Forelimb muscle (tissue), 1 donor: ENCODE data around the gene CSF1R. TPM values are rescaled to one million over a fixed set of nuclear protein-coding genes. Genes with fewer than 3 reads are reported as not detected.

Source experiments
- DNase-seq: peaks from one replicate; pipeline ENCODE4 v3.0.0-alpha.2; 2013; ENCODE audit warnings: low read depth
- polyA plus RNA-seq: library from polyadenylated mRNA; unstranded; fragments of 120-200 nt; gene quantifications from one replicate; pipeline ENCODE4 v1.2.1, GENCODE V29; 2013; ENCODE audit not compliant: insufficient read length

The CSF1R gene
- polyA plus RNA-seq = 22.9 TPM

GRCh38 chr5:150085950-150086715, at the start of gene CSF1R:
CSF1R (minus strand) TSS chr5:150086554; CDS start chr5:150086427, 127 bp downstream.
- no peak for DNase-seq

DNA sequence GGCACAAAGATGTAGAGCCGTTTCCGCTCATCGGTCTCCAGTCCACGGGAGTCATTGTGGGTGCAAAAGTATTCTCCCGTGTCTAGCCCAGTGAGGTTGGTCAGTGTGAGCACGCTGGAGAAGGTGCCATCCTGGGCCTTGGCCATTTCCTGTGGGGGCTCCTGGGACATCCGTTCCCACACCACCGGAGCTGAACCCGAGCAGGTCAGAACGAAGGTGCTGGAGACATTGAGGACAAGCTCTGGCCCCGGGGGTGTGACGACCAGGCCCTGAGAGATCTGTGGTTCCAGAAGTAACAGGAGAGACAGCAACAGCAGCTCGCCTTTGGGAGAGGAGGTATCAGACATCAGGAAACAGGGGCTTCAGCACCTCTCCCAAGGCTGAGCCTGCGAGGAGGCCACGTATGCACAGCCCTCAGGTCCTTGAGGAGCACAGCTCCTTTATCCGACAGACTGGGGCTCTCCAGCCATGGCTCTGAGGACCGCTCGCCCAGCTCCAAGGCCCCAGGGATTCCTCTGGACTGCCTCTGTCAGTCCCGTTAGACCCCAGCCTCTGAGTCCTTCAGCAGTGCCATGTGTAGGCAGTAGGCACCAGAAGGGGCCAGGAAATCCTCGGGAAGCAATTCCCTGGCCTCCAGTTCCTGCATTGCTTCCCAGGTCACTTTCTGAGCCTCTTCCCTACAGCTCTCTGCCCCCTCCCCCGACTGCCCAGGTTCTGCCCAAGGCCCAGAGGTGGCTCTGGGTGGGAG, 49.4 kb upstream of the CSF1R start:
- no peak for DNase-seq

DNA sequence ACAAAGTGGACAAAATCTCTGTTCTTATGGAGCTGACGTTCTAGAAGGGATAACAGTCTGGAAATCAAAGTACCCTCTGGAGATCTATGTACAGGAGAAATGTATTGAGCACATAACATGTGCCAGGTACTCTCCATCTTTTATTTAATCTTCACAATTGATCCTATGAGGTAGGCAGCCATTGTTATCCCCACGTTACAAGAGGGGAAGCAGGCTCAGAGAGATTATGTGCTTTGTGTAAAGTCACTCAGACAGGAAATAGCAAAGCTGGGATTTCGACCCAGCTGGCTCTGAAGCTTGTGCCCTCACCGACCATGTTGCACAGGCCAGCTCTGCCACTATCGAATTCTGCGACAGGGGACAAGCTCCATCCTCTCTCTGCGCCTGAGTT, 47.8 kb upstream of the CSF1R start:
- no peak for DNase-seq

DNA sequence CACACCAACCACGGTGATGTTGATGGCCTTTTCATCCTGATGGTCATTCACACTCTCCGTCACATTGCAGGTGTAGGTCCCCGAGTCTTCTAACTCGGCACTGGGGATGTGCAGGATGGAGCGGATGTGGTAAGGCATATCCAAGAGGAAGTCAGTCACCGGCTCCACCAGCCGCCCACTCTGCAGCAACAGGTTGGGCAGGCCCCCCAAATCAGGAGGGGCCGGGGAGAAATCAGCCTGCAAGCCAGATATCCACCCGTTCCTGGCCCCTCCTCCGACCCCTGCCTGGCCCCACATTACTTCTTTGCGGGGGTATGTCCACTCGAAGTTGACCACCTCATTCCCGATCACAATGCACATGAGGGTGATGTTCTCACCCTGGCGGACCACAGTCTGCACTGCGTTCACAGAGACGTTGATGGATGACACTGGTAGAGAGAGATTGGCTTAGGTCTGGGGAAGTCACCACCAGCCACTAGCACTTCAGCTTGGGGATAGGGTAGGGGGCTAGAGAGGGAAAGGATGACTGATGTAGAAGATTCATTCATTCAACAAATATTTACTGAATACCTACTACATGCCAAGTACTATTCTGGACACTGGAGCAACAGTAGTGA, 47.3 kb upstream of the CSF1R start:
- no peak for DNase-seq

DNA sequence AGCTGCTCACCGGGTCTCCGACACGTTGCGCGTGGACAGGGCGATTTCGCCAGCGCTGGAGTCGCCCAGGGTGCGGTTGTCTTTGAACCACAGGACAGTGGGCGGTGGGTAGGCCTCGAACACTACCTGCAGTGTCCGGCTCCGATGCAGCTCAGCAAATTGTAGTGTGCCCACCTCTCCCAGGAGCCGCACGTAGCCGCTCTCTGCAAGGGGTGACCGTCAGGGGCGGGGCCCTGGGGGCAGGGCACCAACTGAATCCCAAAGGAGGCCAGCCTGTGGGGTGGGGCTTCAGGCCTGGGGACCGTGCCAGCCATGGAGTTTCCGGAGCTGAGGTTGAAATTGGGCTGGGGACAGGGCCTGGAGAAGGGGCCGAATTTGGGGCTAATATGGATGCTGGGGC, 46.4 kb upstream of the CSF1R start:
- DNase-seq = no peak

GRCh38 chr5:150131978-150132694, 45.8 kb upstream of the CSF1R start:
- no peak for DNase-seq

DNA sequence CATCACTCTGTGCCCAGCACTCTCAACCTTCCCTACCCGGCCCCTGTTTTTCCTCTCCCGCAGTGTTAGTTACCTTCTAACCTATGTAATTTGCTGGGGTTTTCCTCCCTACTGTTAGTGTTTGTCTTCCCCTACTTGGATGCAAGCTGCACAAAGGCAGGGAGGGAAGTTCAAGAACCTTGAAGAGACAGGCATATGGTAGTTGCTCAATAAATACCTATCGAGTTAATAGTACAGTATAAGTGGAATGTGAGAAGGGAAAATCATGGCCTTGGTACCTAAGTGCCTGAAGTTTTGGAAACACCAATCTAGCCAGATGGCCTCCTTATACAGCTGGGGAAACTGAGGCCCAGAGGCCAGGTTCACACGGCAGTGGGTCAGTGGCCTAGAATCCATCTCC, 45.1 kb upstream of the CSF1R start:
- no peak for DNase-seq

GRCh38 chr5:150130493-150130922, 44.2 kb upstream of the CSF1R start:
- no peak for DNase-seq

- no peak for DNase-seq
Measured at GRCh38 chr5:150129813-150130492, 43.6 kb upstream of the CSF1R start.

GRCh38 chr5:150129454-150129812, 43.1 kb upstream of the CSF1R start:
- no peak for DNase-seq

DNA sequence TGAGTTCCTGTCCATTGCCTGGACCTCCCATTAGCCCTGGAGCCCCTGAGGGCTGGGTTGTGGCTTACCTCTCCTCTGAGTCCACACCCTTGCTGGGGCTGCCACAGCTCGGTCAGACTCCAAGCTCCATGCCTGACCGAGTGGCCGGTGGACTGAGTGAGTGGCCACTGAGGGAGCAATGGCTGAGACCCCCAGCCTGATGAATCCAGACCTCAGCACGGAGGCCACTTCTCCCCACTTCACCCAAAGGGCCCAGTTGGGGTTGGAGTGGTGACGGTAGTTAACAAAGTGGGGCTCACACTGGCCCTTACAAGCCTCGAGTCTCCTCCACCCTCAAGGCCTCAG, 40.5 kb upstream of the CSF1R start:
- DNase-seq = no peak

DNA sequence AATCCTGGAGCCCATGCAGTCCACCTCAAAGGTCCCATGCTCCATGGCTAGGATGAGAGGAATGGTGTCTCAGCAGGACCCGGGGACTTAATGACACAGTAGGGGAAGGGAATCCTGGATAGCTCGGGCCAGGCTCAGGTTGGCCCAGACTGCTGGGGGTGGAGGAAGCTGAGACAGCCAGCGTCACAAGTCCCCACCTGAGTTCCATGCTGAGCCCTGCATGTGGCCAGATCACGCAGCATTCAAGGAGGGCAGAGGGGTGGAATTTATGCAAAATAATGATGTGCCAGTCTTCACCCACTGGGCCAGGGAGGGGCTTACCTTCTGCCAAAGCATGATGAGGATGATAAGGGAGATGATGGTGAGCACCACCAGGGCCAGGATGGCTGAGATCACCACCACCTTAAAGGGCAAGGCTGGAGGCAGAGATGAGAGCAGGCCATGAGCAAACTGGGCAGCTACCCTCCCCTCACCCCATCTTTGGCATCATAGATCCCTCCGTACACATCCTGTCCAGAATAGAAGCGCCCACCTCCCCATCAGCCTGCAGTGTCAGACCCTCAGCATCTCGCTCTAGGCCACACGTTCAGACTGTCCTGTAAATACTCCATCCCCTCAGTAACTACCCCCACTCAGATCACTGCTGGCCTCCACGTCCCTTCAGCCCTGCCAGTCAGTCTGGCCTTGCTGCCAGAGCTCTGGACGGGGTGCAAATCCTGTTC, 40.0 kb upstream of the CSF1R start:
- no peak for DNase-seq

GRCh38 chr5:150125334-150125733, 39.0 kb upstream of the CSF1R start:
- no peak for DNase-seq

DNA sequence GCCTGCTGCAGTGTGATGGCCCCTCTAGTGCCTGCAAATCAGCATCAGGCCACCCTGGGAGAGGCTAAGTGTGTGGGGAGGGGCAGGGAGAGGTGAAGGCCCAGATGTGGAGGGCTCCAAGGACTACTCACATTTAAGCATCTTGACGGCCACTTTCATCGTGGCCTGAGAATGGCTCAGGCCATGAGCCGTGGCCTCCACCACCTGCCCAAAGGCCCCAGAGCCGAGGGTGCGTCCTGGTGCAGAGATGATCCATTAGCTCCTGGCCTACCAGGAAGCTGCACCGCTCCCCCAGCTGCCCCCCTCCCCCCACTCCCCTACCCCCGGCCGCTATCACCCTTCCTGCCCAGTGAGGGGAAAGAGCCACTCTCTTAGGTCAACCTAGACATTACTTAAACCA, 38.2 kb upstream of the CSF1R start:
- no peak for DNase-seq

DNA sequence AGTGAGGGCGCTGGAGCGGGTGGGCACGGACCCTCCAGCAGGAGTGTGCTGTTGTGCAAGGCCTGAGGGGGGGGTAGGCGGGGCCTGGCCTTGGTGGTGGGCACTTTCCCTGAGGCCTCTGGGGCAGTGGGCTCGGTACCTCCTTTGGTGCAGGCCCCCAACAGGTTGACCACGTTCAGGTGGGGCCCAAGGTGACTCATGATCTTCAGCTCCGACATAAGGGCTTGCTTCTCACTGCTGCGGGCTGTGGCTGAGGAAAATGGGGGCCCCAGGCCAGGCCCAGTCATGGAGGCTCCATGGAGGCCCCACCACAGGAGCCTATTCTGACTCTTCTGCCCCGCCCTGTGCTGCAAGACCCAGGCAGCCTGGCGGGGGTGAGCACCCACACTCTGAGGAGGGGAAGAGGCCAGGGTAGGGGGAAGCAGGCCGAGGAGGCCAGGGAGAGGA, 37.8 kb upstream of the CSF1R start:
- DNase-seq = no peak

- DNase-seq = no peak
Measured at GRCh38 chr5:150123542-150123941, 37.2 kb upstream of the CSF1R start.

GRCh38 chr5:150122536-150123481, 36.5 kb upstream of the CSF1R start:
- DNase-seq = no peak

- no peak for DNase-seq
Measured at GRCh38 chr5:150122158-150122510, 35.8 kb upstream of the CSF1R start.

GRCh38 chr5:150121448-150122157, 35.2 kb upstream of the CSF1R start:
- DNase-seq = no peak
